Activated CD4-positive, alpha-beta T cell treated with anti-CD3 and anti-CD28 coated beads for 36 hours (primary cell): ENCODE results near the gene ULBP1. TPM values are rescaled to one million over a fixed set of nuclear protein-coding genes. Genes with fewer than 3 reads are reported as not detected.
A peak's percentile ranks its signal among the peaks of the same experiment; 100 is the strongest.
"Not testable (repeated sequence)": the region's sequence is repeated elsewhere in the genome, so short reads cannot be mapped to it uniquely, and the experiment has no call there.

Source experiments
- ATAC-seq: fragments of 200-7000 bp; cut with Tn5 transposase; one replicate; pipeline ENCODE4 v1.10.0; 2021; ENCODE audit warnings: mild to moderate bottlenecking, moderate library complexity
- CTCF ChIA-PET: fragments of 350-600 bp; sonication (Branson Sonifier 250); formaldehyde crosslinking; loops from one replicate; lab custom pipeline; 2021; ENCODE audit warnings: antibody characterized with exemption; lab: Charles Lee
- POLR2A ChIA-PET: fragments of 350-600 bp; sonication (Branson Sonifier 250); formaldehyde crosslinking; loops from one replicate; lab custom pipeline; 2021; ENCODE audit warnings: antibody characterized with exemption, inconsistent platforms; lab: Charles Lee
- DNase-seq: peaks from one replicate; pipeline ENCODE4 v3.0.0-alpha.2; 2020
- H3K27ac Mint-ChIP-seq: one replicate; pipeline ENCODE4 v1.8.0; 2021; ENCODE audit warnings: mixed read lengths
- H3K27me3 Mint-ChIP-seq: one replicate; pipeline ENCODE4 v1.8.0; 2021; ENCODE audit warnings: mixed read lengths
- H3K36me3 Mint-ChIP-seq: one replicate; pipeline ENCODE4 v1.8.0; 2021; ENCODE audit warnings: low read depth, mixed read lengths
- H3K4me1 Mint-ChIP-seq: one replicate; pipeline ENCODE4 v1.8.0; 2021; ENCODE audit warnings: mixed read lengths
- H3K4me3 Mint-ChIP-seq: one replicate; pipeline ENCODE4 v1.8.0; 2021; ENCODE audit warnings: mild to moderate bottlenecking, moderate library complexity, mixed read lengths
- H3K9me3 Mint-ChIP-seq: one replicate; pipeline ENCODE4 v1.8.0; 2021; ENCODE audit warnings: low read depth, mixed read lengths
- intact Hi-C, 2 experiments: fragments of 100-400 bp; cut with DNase I in 1 of 2; cut with micrococcal nuclease in 1 of 2; formaldehyde crosslinking; loops; one replicate each; pipeline versions ENCODE4 v1.14.2 to v1.15.1; 2022 to 2024; cut with DNase I, micrococcal nuclease
- total RNA-seq, 2 experiments: library from RNA; stranded (reverse); gene quantifications; one replicate each; pipeline ENCODE4 v1.2.3, GENCODE V29; 2021

ULBP1 gene
- total RNA-seq, 2 experiments from 2014 or later: 2.7 to 5.0 TPM

- ChIA-PET CTCF (interaction anchor here (0.5 to 1.6 kb wide), 5 partner anchors 11 to 593 kb away, joined by 3 to 11 read pairs (median 4); partner anchors contain the start of gene PLEKHG1), POLR2A (no interaction called here)
- ATAC-seq: no peak
- intact Hi-C loops: loop anchor here (1.0 to 10.0 kb wide), 11 partner anchors 41 to 1449 kb away; partner anchors contain the start of genes GINM1 (in 1 of the 2), LRP11 (in 1 of the 2), NUP43 (in 1 of the 2) and PLEKHG1 (in 1 of the 2)
- no peak overlapping the region for H3K27ac Mint-ChIP-seq
- peaks cover 3% of the 10 kb centered on the region for H3K9me3 Mint-ChIP-seq
- H3K4me1 Mint-ChIP-seq: peaks cover 49% of the 10 kb centered on the region
- peaks cover 2% of the 10 kb centered on the region for H3K36me3 Mint-ChIP-seq
- H3K27me3 Mint-ChIP-seq: peaks cover 32% of the 10 kb centered on the region
- H3K4me3 Mint-ChIP-seq: peak overlapping the region; percentile 75
- no peak for DNase-seq
These were observed 42.3 kb downstream of the ULBP1 start for GRCh38 chr6:150005761-150006651.

- peak; percentile 70 for ATAC-seq
- ChIA-PET POLR2A (interaction anchor here (0.6 kb wide), 2 partner anchors 103 to 367 kb away, joined by 3 to 4 read pairs; no protein-coding TSS in a partner anchor), CTCF (interaction anchor here (0.5 to 1.6 kb wide), 8 partner anchors 10 to 592 kb away, joined by 3 to 11 read pairs (median 3); partner anchors contain the start of gene PLEKHG1)
- peaks cover 2% of the 10 kb centered on the region for H3K36me3 Mint-ChIP-seq
- H3K4me3 Mint-ChIP-seq: no peak overlapping the region
- H3K27ac Mint-ChIP-seq: no peak overlapping the region
- intact Hi-C loops: loop anchor here in 1 of 2 experiments (2.0 to 10.0 kb wide), 5 partner anchors 66 to 1448 kb away; partner anchors contain the start of genes GINM1, PLEKHG1 and RMND1
- H3K4me1 Mint-ChIP-seq: peaks cover 39% of the 10 kb centered on the region
- DNase-seq: peak; percentile 79
- H3K27me3 Mint-ChIP-seq: peaks cover 40% of the 10 kb centered on the region
- peaks cover 3% of the 10 kb centered on the region for H3K9me3 Mint-ChIP-seq
These were observed 43.3 kb downstream of the ULBP1 start for GRCh38 chr6:150006961-150007464.

- Mint-ChIP-seq H3K36me3 (no peaks in the 10 kb centered on the region), H3K27me3 (peaks cover 49% of the 10 kb centered on the region), H3K9me3 (no peaks in the 10 kb centered on the region), H3K4me1 (peaks cover 34% of the 10 kb centered on the region), H3K4me3 (no peak overlapping the region), H3K27ac (no peak overlapping the region)
- ChIA-PET POLR2A (no interaction called here), CTCF (interaction anchor here (0.6 to 2.5 kb wide), 5 partner anchors 9 to 1376 kb away, joined by 3 to 7 read pairs (median 4); no protein-coding TSS in a partner anchor)
- intact Hi-C loops: loop anchor here in 1 of 2 experiments (5.0 to 10.0 kb wide), 4 partner anchors 441 to 1446 kb away; partner anchors contain the start of genes GINM1, PLEKHG1 and RMND1
- ATAC-seq (no peak), DNase-seq (peak; percentile 80)
These were observed 44.8 kb downstream of the ULBP1 start for GRCh38 chr6:150008588-150008987.

GRCh38 chr6:150012846-150013784 is 49.4 kb downstream of the ULBP1 start:
- POLR2A ChIA-PET, H3K36me3 Mint-ChIP-seq, H3K4me3 Mint-ChIP-seq, ATAC-seq, H3K27ac Mint-ChIP-seq, intact Hi-C loops, H3K9me3 Mint-ChIP-seq, DNase-seq: not testable (repeated sequence)
- CTCF ChIA-PET: interaction anchor here (1.3 kb wide), 1 partner anchor 21 kb away, joined by 4 read pairs; no protein-coding TSS in a partner anchor
- Mint-ChIP-seq H3K4me1 (peaks cover 25% of the 10 kb centered on the region), H3K27me3 (peaks cover 78% of the 10 kb centered on the region)

- Mint-ChIP-seq H3K4me3 (peak overlapping the region; percentile 19), H3K4me1 (peaks cover 19% of the 10 kb centered on the region), H3K27me3 (peaks cover 78% of the 10 kb centered on the region)
- H3K9me3 Mint-ChIP-seq, H3K36me3 Mint-ChIP-seq, H3K27ac Mint-ChIP-seq, CTCF ChIA-PET, POLR2A ChIA-PET, ATAC-seq, DNase-seq, intact Hi-C loops: not testable (repeated sequence)
These were observed 50.3 kb downstream of the ULBP1 start for GRCh38 chr6:150013785-150014622.

- peaks cover 77% of the 10 kb centered on the region for H3K27me3 Mint-ChIP-seq
- H3K4me3 Mint-ChIP-seq, H3K9me3 Mint-ChIP-seq, CTCF ChIA-PET, H3K27ac Mint-ChIP-seq, ATAC-seq, POLR2A ChIA-PET, DNase-seq, H3K36me3 Mint-ChIP-seq: not testable (repeated sequence)
- intact Hi-C loops: loop anchor here in 1 of 2 experiments (5.0 kb wide), 1 partner anchor 467 kb away; the partner anchor contains the start of gene PPIL4
- H3K4me1 Mint-ChIP-seq: peaks cover 19% of the 10 kb centered on the region
These were observed 51.0 kb downstream of the ULBP1 start for GRCh38 chr6:150014623-150015280.

- H3K27ac Mint-ChIP-seq, H3K36me3 Mint-ChIP-seq, POLR2A ChIA-PET, DNase-seq, H3K4me3 Mint-ChIP-seq, H3K9me3 Mint-ChIP-seq: not testable (repeated sequence)
- ATAC-seq: peak; percentile 49
- intact Hi-C loops: loop anchor here (1.0 to 5.0 kb wide), 3 partner anchors 181 to 468 kb away; partner anchors contain the start of gene PPIL4 (in 1 of the 2)
- CTCF ChIA-PET: interaction anchor here (0.7 to 2.2 kb wide), 2 partner anchors 79 to 90 kb away, joined by 3 to 9 read pairs; no protein-coding TSS in a partner anchor
- Mint-ChIP-seq H3K27me3 (peaks cover 73% of the 10 kb centered on the region), H3K4me1 (peaks cover 19% of the 10 kb centered on the region)
These were observed 51.7 kb downstream of the ULBP1 start for GRCh38 chr6:150015281-150016001.

GRCh38 chr6:150016324-150017185 is 52.8 kb downstream of the ULBP1 start:
- POLR2A ChIA-PET: no interaction called here
- CTCF ChIA-PET: interaction anchor here (0.5 to 2.6 kb wide), 23 partner anchors 10 to 691 kb away, joined by 3 to 24 read pairs (median 4); no protein-coding TSS in a partner anchor
- DNase-seq (peak; percentile 64), ATAC-seq (peak; percentile 75)
- H3K9me3 Mint-ChIP-seq: no peaks in the 10 kb centered on the region
- peaks cover 70% of the 10 kb centered on the region for H3K27me3 Mint-ChIP-seq
- no peak overlapping the region for H3K27ac Mint-ChIP-seq
- H3K4me3 Mint-ChIP-seq: no peak overlapping the region
- peaks cover 19% of the 10 kb centered on the region for H3K4me1 Mint-ChIP-seq
- intact Hi-C loops: loop anchor here (1.0 to 5.0 kb wide), 4 partner anchors 82 to 469 kb away; partner anchors contain the start of gene PPIL4 (in 1 of the 2)
- no peaks in the 10 kb centered on the region for H3K36me3 Mint-ChIP-seq
